C1 segment of cervical spinal cord (tissue), 14 donors: ENCODE results near the gene TRRAP.

Experiments
- DNase-seq, 14 donors: peaks; one replicate each; lab custom pipeline; 2025; lab: John Stamatoyannopoulos, UW

TRRAP gene

GRCh38 chr7:98900815-98901214, 22.5 kb downstream of the TRRAP start:
- no peak for DNase-seq

GRCh38 chr7:98902523-98902922, 24.2 kb downstream of the TRRAP start:
- DNase-seq, result no peak

GRCh38 chr7:98903246-98903645, 24.9 kb downstream of the TRRAP start:
- peak in 1 of 14 donors; percentile 10 for DNase-seq

- DNase-seq, result no peak
Measured at GRCh38 chr7:98907570-98907969, 29.2 kb downstream of the TRRAP start.

- no peak for DNase-seq
Measured at GRCh38 chr7:98908585-98908984, 30.3 kb downstream of the TRRAP start.

GRCh38 chr7:98909487-98909886, 31.2 kb downstream of the TRRAP start:
- DNase-seq, result peak in 1 of 14 donors; percentile 31

- DNase-seq, result no peak
Measured at GRCh38 chr7:98910427-98910826, 32.1 kb downstream of the TRRAP start.

- peak in 3 of 14 donors; percentile 21 to 99 (median 41) for DNase-seq
Measured at GRCh38 chr7:98911916-98912315, 33.6 kb downstream of the TRRAP start.

GRCh38 chr7:98913026-98913425, 34.7 kb downstream of the TRRAP start:
- DNase-seq, result no peak

- no peak for DNase-seq
Measured at GRCh38 chr7:98913612-98914011, 35.3 kb downstream of the TRRAP start.

- DNase-seq, result no peak
Measured at GRCh38 chr7:98917331-98917730, 39.0 kb downstream of the TRRAP start.

GRCh38 chr7:98921608-98922372, 43.5 kb downstream of the TRRAP start:
- DNase-seq, result no peak

- peak in 7 of 14 donors; percentile 1 to 87 (median 10) for DNase-seq
Measured at GRCh38 chr7:98922392-98923187, 44.3 kb downstream of the TRRAP start.

- DNase-seq, result peak in 1 of 14 donors; percentile 52
Measured at GRCh38 chr7:98923512-98923911, 45.2 kb downstream of the TRRAP start.

GRCh38 chr7:98927125-98927524, 48.8 kb downstream of the TRRAP start:
- no peak for DNase-seq

GRCh38 chr7:98930464-98930863, 52.1 kb downstream of the TRRAP start:
- DNase-seq, result no peak

- DNase-seq, result no peak
Measured at GRCh38 chr7:98930921-98931320, 52.6 kb downstream of the TRRAP start.

GRCh38 chr7:98933321-98933720, 55.0 kb downstream of the TRRAP start:
- no peak for DNase-seq

- DNase-seq, result no peak
Measured at GRCh38 chr7:98934267-98934666, 55.9 kb downstream of the TRRAP start.

- DNase-seq, result no peak
Measured at GRCh38 chr7:98935811-98936210, 57.5 kb downstream of the TRRAP start.

GRCh38 chr7:98943336-98943735, 65.0 kb downstream of the TRRAP start:
- no peak for DNase-seq

- DNase-seq, result no peak
Measured at GRCh38 chr7:98944386-98944785, 66.1 kb downstream of the TRRAP start.

- no peak for DNase-seq
Measured at GRCh38 chr7:98945852-98946251, 67.5 kb downstream of the TRRAP start.
